Cardiac fibroblast (primary cell): ENCODE measurements around the gene DPF3.

Source experiments
- DNase-seq, 2 donors: peaks; one replicate each; pipeline versions ENCODE4 v3.0.0 to v3.0.0-alpha.2; 2010; ENCODE audit warnings: low read depth in 2 of 2
- H3K4me3 ChIP-seq, 2 donors: replicated peaks in 1 of 2; 1 replicate in 1 of 2; 2 replicates in 1 of 2; pipeline ENCODE4 v1.5.1; 2011; ENCODE audit warnings: low read depth in 2 of 2, low read length in 2 of 2, mild to moderate bottlenecking in 2 of 2, moderate library complexity in 1 of 2
- TF ChIP-seq, protein P1 (sequence below): IDR thresholded peaks from one replicate; pipeline ENCODE4 v1.5.1; 2011; ENCODE audit warnings: low read depth, mild to moderate bottlenecking, low read length, inconsistent platforms

Gene DPF3

GRCh38 chr14:72920008-72920407 is 26.1 kb upstream of the DPF3 start:
- TF ChIP-seq, protein P1, sequence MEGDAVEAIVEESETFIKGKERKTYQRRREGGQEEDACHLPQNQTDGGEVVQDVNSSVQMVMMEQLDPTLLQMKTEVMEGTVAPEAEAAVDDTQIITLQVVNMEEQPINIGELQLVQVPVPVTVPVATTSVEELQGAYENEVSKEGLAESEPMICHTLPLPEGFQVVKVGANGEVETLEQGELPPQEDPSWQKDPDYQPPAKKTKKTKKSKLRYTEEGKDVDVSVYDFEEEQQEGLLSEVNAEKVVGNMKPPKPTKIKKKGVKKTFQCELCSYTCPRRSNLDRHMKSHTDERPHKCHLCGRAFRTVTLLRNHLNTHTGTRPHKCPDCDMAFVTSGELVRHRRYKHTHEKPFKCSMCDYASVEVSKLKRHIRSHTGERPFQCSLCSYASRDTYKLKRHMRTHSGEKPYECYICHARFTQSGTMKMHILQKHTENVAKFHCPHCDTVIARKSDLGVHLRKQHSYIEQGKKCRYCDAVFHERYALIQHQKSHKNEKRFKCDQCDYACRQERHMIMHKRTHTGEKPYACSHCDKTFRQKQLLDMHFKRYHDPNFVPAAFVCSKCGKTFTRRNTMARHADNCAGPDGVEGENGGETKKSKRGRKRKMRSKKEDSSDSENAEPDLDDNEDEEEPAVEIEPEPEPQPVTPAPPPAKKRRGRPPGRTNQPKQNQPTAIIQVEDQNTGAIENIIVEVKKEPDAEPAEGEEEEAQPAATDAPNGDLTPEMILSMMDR, result peak; percentile 16
- DNase-seq, result no peak
- H3K4me3 ChIP-seq, result no peak overlapping the region

DNA sequence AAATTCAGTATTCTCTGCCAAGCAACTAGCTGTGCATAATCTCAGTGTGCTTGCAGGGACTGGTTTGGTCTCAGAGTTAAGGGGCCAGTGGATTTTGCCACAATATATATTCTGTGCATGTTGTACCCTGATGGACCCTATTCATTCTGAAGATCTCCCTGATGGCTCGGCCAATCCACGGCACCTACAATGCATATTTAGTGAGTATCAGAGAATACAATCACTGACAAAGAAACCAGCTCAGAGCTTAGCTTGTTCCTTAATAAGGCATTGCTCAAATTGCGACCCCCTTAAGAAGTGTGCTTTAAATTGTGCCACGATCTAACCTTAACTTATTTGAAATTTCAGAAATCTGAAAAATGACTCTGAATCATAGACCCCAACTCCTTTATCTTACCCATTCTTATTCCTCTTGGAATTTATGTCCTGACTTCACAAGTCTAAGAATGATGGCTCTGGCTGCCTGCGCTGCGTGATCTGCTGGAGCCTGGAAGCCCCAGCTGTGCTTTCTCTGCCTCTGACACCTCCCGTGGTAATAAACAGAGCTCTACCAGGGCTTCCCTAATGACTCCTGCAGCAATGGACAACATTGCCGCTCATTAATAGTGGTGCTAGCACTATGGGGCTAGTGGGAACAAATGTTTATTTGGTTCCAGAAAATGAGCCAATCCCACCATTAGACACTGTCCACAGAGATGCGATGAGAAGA is 23.3 kb upstream of the DPF3 start:
- DNase-seq, result no peak
- no peak overlapping the region for H3K4me3 ChIP-seq
- TF ChIP-seq, protein P1, result no peak

GRCh38 chr14:72916174-72916573 is 22.3 kb upstream of the DPF3 start:
- no peak for DNase-seq
- TF ChIP-seq, protein P1, result no peak
- H3K4me3 ChIP-seq, result no peak overlapping the region

DNA sequence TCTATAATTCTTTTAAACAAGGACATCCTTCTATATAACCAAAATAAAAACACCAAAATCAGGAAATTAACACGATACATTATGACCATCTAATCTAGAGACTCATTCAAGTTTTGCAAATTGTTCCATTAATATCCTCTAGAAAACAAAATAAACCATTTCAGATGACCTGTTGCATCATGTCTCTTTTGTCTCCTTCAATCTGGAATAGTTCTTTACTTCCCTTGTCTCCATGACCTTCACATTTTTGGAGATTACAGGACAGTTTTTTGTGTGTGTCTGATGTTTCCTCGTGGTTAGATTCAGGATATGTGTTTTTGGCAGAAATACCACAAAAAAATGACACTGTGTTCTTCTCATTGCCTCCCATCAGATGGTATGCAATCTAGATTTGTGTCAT is 19.9 kb upstream of the DPF3 start:
- no peak overlapping the region for H3K4me3 ChIP-seq
- TF ChIP-seq, protein P1, result no peak
- no peak for DNase-seq

- no peak overlapping the region for H3K4me3 ChIP-seq
- TF ChIP-seq, protein P1, result no peak
- DNase-seq, result no peak
Observed at GRCh38 chr14:72909163-72909562, 15.3 kb upstream of the DPF3 start.

- no peak overlapping the region for H3K4me3 ChIP-seq
- TF ChIP-seq, protein P1, result no peak
- DNase-seq, result peak in 1 of 2 donors; percentile 70
Observed at GRCh38 chr14:72907886-72908285, 14.0 kb upstream of the DPF3 start.

- no peak for DNase-seq
- TF ChIP-seq, protein P1, result no peak
- H3K4me3 ChIP-seq, result no peak overlapping the region
Observed at GRCh38 chr14:72906879-72907278, 13.0 kb upstream of the DPF3 start.
